Suprapubic skin (tissue), 4 donors: Measurements from ENCODE around the gene LHFPL3. TPM values are rescaled to one million over a fixed set of nuclear protein-coding genes. Genes with fewer than 3 reads are reported as not detected.
A peak's percentile ranks its signal among the peaks of the same experiment; 100 is the strongest.

Experiments
- DNase-seq, 2 donors: peaks; one replicate each; pipeline ENCODE4 v3.0.0-alpha.2; 2019; ENCODE audit warnings: low spot score in 2 of 2
- H3K27ac ChIP-seq: fragments of 200-600 bp; sonication (generic); one replicate; pipeline ENCODE4 v1.5.1; 2019
- H3K27me3 ChIP-seq: fragments of 200-600 bp; sonication (generic); one replicate; pipeline ENCODE4 v1.5.1; 2019
- H3K36me3 ChIP-seq: fragments of 200-600 bp; sonication (generic); one replicate; pipeline ENCODE4 v1.5.1; 2019
- H3K4me1 ChIP-seq: fragments of 200-600 bp; sonication (generic); one replicate; pipeline ENCODE4 v1.5.1; 2019
- H3K4me3 ChIP-seq: fragments of 200-600 bp; sonication (generic); one replicate; pipeline ENCODE4 v1.5.1; 2019; ENCODE audit warnings: mild to moderate bottlenecking
- H3K9me3 ChIP-seq: fragments of 200-600 bp; sonication (generic); one replicate; pipeline ENCODE4 v1.5.1; 2019
- CTCF ChIP-seq, 2 donors: fragments of 200-600 bp in 1 of 2; fragments of 450-650 bp in 1 of 2; sonication (generic) in 1 of 2; IDR thresholded peaks; one replicate each; pipeline ENCODE4 v1.5.1; 2016 to 2019; ENCODE audit warnings: antibody characterized with exemption in 2 of 2, mild to moderate bottlenecking in 1 of 2, moderate library complexity in 1 of 2
- EP300 ChIP-seq: sonication (generic); formaldehyde crosslinking; IDR thresholded peaks from one replicate; pipeline ENCODE4 v1.6.1; 2017; ENCODE audit warnings: antibody characterized with exemption
- POLR2A ChIP-seq, 2 donors: fragments of 450-650 bp; IDR thresholded peaks; one replicate each; pipeline ENCODE4 v1.6.1; 2017; ENCODE audit warnings: antibody characterized with exemption in 2 of 2, mild to moderate bottlenecking in 2 of 2, moderate library complexity in 2 of 2
- POLR2AphosphoS5 ChIP-seq, 3 donors: sonication (generic); formaldehyde crosslinking; IDR thresholded peaks; one replicate each; pipeline ENCODE4 v1.6.1; 2017; ENCODE audit warnings: antibody characterized with exemption in 3 of 3
- WGBS: methylation state at CpG from one replicate; pipeline ENCODE4 v1.1.5; 2018; 5-methylcytosine and 5-hydroxymethylcytosine counted together
- total RNA-seq, 4 donors: library from RNA; depleted of rRNA; stranded (reverse); fragments of >200 nt; gene quantifications; one replicate each; pipeline ENCODE4 v1.1.0, GENCODE V29; 2016

Gene LHFPL3
- total RNA-seq, 4 donors from 2014 or later = not detected

DNA sequence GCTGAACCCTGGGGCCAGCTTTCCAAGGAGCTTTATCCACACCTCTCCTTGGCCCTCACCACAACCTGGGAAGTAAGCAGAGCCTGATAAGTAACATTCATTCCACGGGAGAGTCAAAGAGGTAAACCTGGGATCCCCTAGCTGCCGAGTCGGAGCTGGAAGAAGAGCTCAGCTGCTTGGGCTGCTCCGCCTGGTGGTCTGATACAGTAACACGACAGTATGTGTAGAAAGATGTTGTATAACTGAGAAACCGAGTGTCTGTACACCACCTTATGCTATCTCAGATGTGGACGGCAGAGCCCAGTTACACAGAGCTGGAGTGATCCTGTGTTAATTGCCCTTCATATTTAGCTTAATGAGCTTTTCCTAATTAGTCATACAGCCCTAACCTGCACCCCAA lies 534.3 kb downstream of the LHFPL3 start:
- Histone ChIP-seq H3K4me1 (no peaks in the 10 kb centered on the region), H3K27me3 (no peaks in the 10 kb centered on the region), H3K4me3 (no peak overlapping the region), H3K9me3 (no peaks in the 10 kb centered on the region), H3K36me3 (no peaks in the 10 kb centered on the region), H3K27ac (no peak overlapping the region)
- no peak for DNase-seq
- 76% methylated on average over 7 of the region's 7 CpGs for WGBS
- TF ChIP-seq POLR2A (IDR thresholded peaks at IDR 0.05) = no peak
- no peak for TF ChIP-seq CTCF (IDR thresholded peaks at IDR 0.05)
- no peak for TF ChIP-seq POLR2AphosphoS5 (IDR thresholded peaks at IDR 0.05)
- TF ChIP-seq EP300 = no peak

DNA sequence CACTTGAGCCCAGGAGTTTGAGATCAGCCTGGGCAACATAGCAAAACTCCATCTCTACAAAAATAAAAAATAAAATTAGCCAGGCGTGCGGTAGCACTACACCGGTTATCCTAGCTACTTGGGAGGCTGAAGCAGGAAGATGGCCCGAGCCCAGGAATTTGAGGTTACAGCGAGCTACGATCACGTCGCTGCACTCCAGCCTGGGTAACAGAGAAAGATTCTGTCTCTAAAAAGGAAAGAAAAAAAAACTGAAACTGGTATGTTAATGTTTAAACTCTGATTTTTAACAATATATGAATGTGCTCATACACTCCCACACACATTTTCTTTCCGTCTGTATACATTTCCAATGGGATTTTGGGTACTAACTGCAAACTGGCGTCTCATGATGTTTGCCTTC lies 545.0 kb downstream of the LHFPL3 start:
- DNase-seq = no peak
- Histone ChIP-seq H3K27me3 (no peaks in the 10 kb centered on the region), H3K4me1 (no peaks in the 10 kb centered on the region), H3K27ac (no peak overlapping the region), H3K9me3 (no peaks in the 10 kb centered on the region), H3K36me3 (no peaks in the 10 kb centered on the region), H3K4me3 (no peak overlapping the region)
- 73% methylated on average over 10 of the region's 10 CpGs for WGBS
- TF ChIP-seq CTCF (IDR thresholded peaks at IDR 0.05) (no peak), POLR2AphosphoS5 (IDR thresholded peaks at IDR 0.05) (no peak), POLR2A (IDR thresholded peaks at IDR 0.05) (no peak), EP300 (no peak)

GRCh38 chr7:104878577-104878976 lies 550.2 kb downstream of the LHFPL3 start:
- no peaks in the 10 kb centered on the region for H3K9me3 ChIP-seq
- no peak for TF ChIP-seq EP300
- no peaks in the 10 kb centered on the region for H3K4me1 ChIP-seq
- H3K4me3 ChIP-seq = no peak overlapping the region
- WGBS = 78% methylated on average over 3 of the region's 3 CpGs
- no peak for DNase-seq
- H3K36me3 ChIP-seq = no peaks in the 10 kb centered on the region
- H3K27ac ChIP-seq = no peak overlapping the region
- no peaks in the 10 kb centered on the region for H3K27me3 ChIP-seq

GRCh38 chr7:104883248-104883717 lies 554.9 kb downstream of the LHFPL3 start:
- H3K27ac ChIP-seq = no peak overlapping the region
- no peak for DNase-seq
- 27% methylated on average over 6 of the region's 6 CpGs for WGBS
- H3K27me3 ChIP-seq = no peaks in the 10 kb centered on the region
- H3K9me3 ChIP-seq = no peaks in the 10 kb centered on the region
- H3K4me1 ChIP-seq = peaks cover 5% of the 10 kb centered on the region
- TF ChIP-seq POLR2AphosphoS5 (IDR thresholded peaks at IDR 0.05) (no peak), CTCF (IDR thresholded peaks at IDR 0.05) (no peak), POLR2A (IDR thresholded peaks at IDR 0.05) (no peak), EP300 (no peak)
- H3K4me3 ChIP-seq = no peak overlapping the region
- no peaks in the 10 kb centered on the region for H3K36me3 ChIP-seq

- Histone ChIP-seq H3K4me1 (peaks cover 5% of the 10 kb centered on the region), H3K27ac (no peak overlapping the region), H3K36me3 (no peaks in the 10 kb centered on the region), H3K4me3 (no peak overlapping the region), H3K9me3 (no peaks in the 10 kb centered on the region), H3K27me3 (no peaks in the 10 kb centered on the region)
- WGBS = 26% methylated on average over 17 of the region's 17 CpGs
- TF ChIP-seq POLR2AphosphoS5 (IDR thresholded peaks at IDR 0.05) (no peak), EP300 (no peak), CTCF (IDR thresholded peaks at IDR 0.05) (peak; percentile 83 to 89)
- DNase-seq = peak; percentile 87 to 89
Observed at GRCh38 chr7:104883718-104884452, 555.5 kb downstream of the LHFPL3 start.
